Measurements from ENCODE around the gene ALCAM. TPM values are rescaled to one million over a fixed set of nuclear protein-coding genes. Genes with fewer than 3 reads are reported as not detected.

The ALCAM gene
- total RNA-seq, 2 donors from 2014 or later: 3.3 to 16.5 TPM

- Histone ChIP-seq H3K4me3 (no peak overlapping the region), H3K9me3 (no peaks in the 10 kb centered on the region), H3K4me1 (no peaks in the 10 kb centered on the region), H3K36me3 (no peaks in the 10 kb centered on the region), H3K27me3 (no peaks in the 10 kb centered on the region), H3K27ac (no peak overlapping the region)
- no peak for DNase-seq (ENCODE audit: low spot score)
- no peak for TF ChIP-seq CTCF (IDR thresholded peaks at IDR 0.05)
These were observed 167.8 kb downstream of the ALCAM start for GRCh38 chr3:105534491-105534890.

GRCh38 chr3:105537371-105538080 is 170.8 kb downstream of the ALCAM start:
- no peaks in the 10 kb centered on the region for H3K4me1 ChIP-seq
- H3K27ac ChIP-seq: no peak overlapping the region
- H3K9me3 ChIP-seq: no peaks in the 10 kb centered on the region
- no peak overlapping the region for H3K4me3 ChIP-seq
- TF ChIP-seq CTCF (IDR thresholded peaks at IDR 0.05): no peak
- H3K27me3 ChIP-seq: no peaks in the 10 kb centered on the region
- no peaks in the 10 kb centered on the region for H3K36me3 ChIP-seq
- no peak for DNase-seq (ENCODE audit: low spot score)

- Histone ChIP-seq H3K4me3 (no peak overlapping the region), H3K27me3 (no peaks in the 10 kb centered on the region), H3K4me1 (no peaks in the 10 kb centered on the region), H3K27ac (no peak overlapping the region), H3K9me3 (no peaks in the 10 kb centered on the region), H3K36me3 (no peaks in the 10 kb centered on the region)
- DNase-seq (ENCODE audit: low spot score): no peak
- TF ChIP-seq CTCF (IDR thresholded peaks at IDR 0.05): no peak
These were observed 171.8 kb downstream of the ALCAM start for GRCh38 chr3:105538483-105538882.

- Histone ChIP-seq H3K4me1 (no peaks in the 10 kb centered on the region), H3K9me3 (no peaks in the 10 kb centered on the region), H3K36me3 (no peaks in the 10 kb centered on the region), H3K27ac (no peak overlapping the region), H3K4me3 (no peak overlapping the region), H3K27me3 (no peaks in the 10 kb centered on the region)
- DNase-seq (ENCODE audit: low spot score): no peak
- TF ChIP-seq CTCF (IDR thresholded peaks at IDR 0.05): no peak
These were observed 173.2 kb downstream of the ALCAM start for GRCh38 chr3:105539897-105540296.

- H3K4me3 ChIP-seq: no peak overlapping the region
- no peak for DNase-seq (ENCODE audit: low spot score)
- H3K36me3 ChIP-seq: no peaks in the 10 kb centered on the region
These were observed 175.7 kb downstream of the ALCAM start for GRCh38 chr3:105542282-105543019.

More at GRCh38 chr3:105542282-105543019, 175.7 kb downstream of the ALCAM start:
- no peaks in the 10 kb centered on the region for H3K27me3 ChIP-seq
- no peak overlapping the region for H3K27ac ChIP-seq
- H3K4me1 ChIP-seq: no peaks in the 10 kb centered on the region
- H3K9me3 ChIP-seq: no peaks in the 10 kb centered on the region
- no peak for TF ChIP-seq CTCF (IDR thresholded peaks at IDR 0.05)
